HPDE6-E6E7 (cell line): ENCODE data around the gene QSER1.
"Not testable (repeated sequence)": the region's sequence is repeated elsewhere in the genome, so short reads cannot be mapped to it uniquely, and the experiment has no call there.

Source experiments
- DNase-seq: peaks from one replicate; pipeline ENCODE4 v3.0.0; 2011; ENCODE audit warnings: missing footprints; ENCODE audit errors: extremely low spot score

The QSER1 gene

GRCh38 chr11:33000181-33000580 lies 107.6 kb downstream of the QSER1 start:
- no peak for DNase-seq

GRCh38 chr11:33001281-33001680 lies 108.7 kb downstream of the QSER1 start:
- DNase-seq = no peak

GRCh38 chr11:33001751-33002542 lies 109.3 kb downstream of the QSER1 start:
- DNase-seq = no peak

GRCh38 chr11:33005175-33005574 lies 112.6 kb downstream of the QSER1 start:
- no peak for DNase-seq

GRCh38 chr11:33006010-33006409 lies 113.4 kb downstream of the QSER1 start:
- DNase-seq = no peak

- no peak for DNase-seq
Observed at GRCh38 chr11:33013755-33014154, 121.1 kb downstream of the QSER1 start.

- peak; percentile 83 for DNase-seq
Observed at GRCh38 chr11:33015621-33016551, 123.3 kb downstream of the QSER1 start, which contains the start of gene DEPDC7. TSS of gene DEPDC7 (plus strand) at chr11:33015878. CDS start at chr11:33015956, 78 bp downstream.

GRCh38 chr11:33016654-33017053 lies 124.0 kb downstream of the QSER1 start:
- DNase-seq = no peak

- no peak for DNase-seq
Observed at GRCh38 chr11:33017478-33017877, 124.9 kb downstream of the QSER1 start.

- DNase-seq = no peak
Observed at GRCh38 chr11:33017965-33018364, 125.4 kb downstream of the QSER1 start.

GRCh38 chr11:33018840-33019239 lies 126.2 kb downstream of the QSER1 start:
- no peak for DNase-seq

- no peak for DNase-seq
Observed at GRCh38 chr11:33021501-33021900, 128.9 kb downstream of the QSER1 start.

GRCh38 chr11:33021937-33022336 lies 129.3 kb downstream of the QSER1 start:
- DNase-seq = no peak

- DNase-seq = no peak
Observed at GRCh38 chr11:33025339-33025722, 132.7 kb downstream of the QSER1 start.

- no peak for DNase-seq
Observed at GRCh38 chr11:33027233-33027632, 134.6 kb downstream of the QSER1 start.

- DNase-seq = no peak
Observed at GRCh38 chr11:33027846-33028536, 135.4 kb downstream of the QSER1 start.

- DNase-seq = no peak
Observed at GRCh38 chr11:33028537-33028914, 135.9 kb downstream of the QSER1 start.

- not testable (repeated sequence) for DNase-seq
Observed at GRCh38 chr11:33029218-33029617, 136.6 kb downstream of the QSER1 start.
